ENCODE measurements around the gene BABAM2. TPM values are rescaled to one million over a fixed set of nuclear protein-coding genes. Genes with fewer than 3 reads are reported as not detected.

BABAM2 gene
- polyA plus RNA-seq, 3 donors: 33.2 to 52.8 (median 49.3) TPM

DNA sequence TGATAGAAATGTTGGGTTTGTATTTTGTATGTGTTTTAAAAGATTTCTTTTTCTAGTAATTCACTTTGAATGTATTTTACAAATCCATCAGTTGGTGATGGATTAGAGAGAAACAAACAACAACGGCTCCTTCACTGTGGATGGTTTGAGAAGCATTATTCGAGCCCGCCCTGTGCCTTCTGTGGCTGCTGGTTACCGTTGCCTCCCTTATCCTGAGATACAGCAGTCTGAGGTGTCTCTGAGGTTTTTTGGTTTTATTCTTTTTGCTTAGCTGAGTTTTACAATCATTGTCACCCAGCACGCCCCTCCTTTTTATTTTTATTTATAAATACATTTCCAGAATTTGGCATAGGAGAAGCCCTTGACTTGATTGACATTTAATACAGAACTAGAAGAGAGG is 168.3 kb downstream of the BABAM2 start:
- Mint-ChIP-seq H3K4me3 (no peak overlapping the region), H3K27me3 (ENCODE audit: low read depth in 3 of 3) (no peaks in the 10 kb centered on the region), H3K9me3 (peaks cover 0 to 6% (median 3%) of the 10 kb centered on the region in 7 donors), H3K4me1 (peaks cover 4% of the 10 kb centered on the region), H3K36me3 (peaks cover 14 to 18% of the 10 kb centered on the region in 2 donors), H3K27ac (no peak overlapping the region)
- Histone ChIP-seq H3K4me2 (replicated peaks; ENCODE audit: extremely low read depth, low read length, poor library complexity, severe bottlenecking) (no peak overlapping the region), H3K27me3 (ENCODE audit: control insufficient read depth in 2 of 2, insufficient read depth in 2 of 2, low read length in 2 of 2) (no peaks in the 10 kb centered on the region), H3K9me3 (replicated peaks in 1 of 2; ENCODE audit: control insufficient read depth in 1 of 2, insufficient read depth in 1 of 2, low read length in 2 of 2) (peaks cover 0 to 4% of the 10 kb centered on the region in 2 donors), H3K27ac (ENCODE audit: low read depth in 1 of 2, low read length in 2 of 2) (no peak overlapping the region), H3K4me3 (replicated peaks in 1 of 3; ENCODE audit: low read depth in 2 of 3, low read length in 3 of 3) (no peak overlapping the region), H2AFZ (ENCODE audit: insufficient read depth, low read depth, low read length, poor library complexity, severe bottlenecking) (no peak overlapping the region), H3K36me3 (replicated peaks in 1 of 2; ENCODE audit: control insufficient read depth in 1 of 2, insufficient read depth in 2 of 2, low read length in 2 of 2) (peaks cover 0 to 4% of the 10 kb centered on the region in 2 donors), H4K20me1 (ENCODE audit: insufficient read depth, low read length) (no peaks in the 10 kb centered on the region), H3K79me2 (ENCODE audit: insufficient read depth, low read length) (no peaks in the 10 kb centered on the region), H3K4me1 (ENCODE audit: control insufficient read depth in 1 of 2, insufficient read depth in 2 of 2, low read length in 2 of 2) (no peaks in the 10 kb centered on the region), H3K9ac (ENCODE audit: insufficient read depth, low read length, poor library complexity, severe bottlenecking) (no peak overlapping the region)
- 100% methylated on average over 1 of the region's 5 CpGs for WGBS (ENCODE audit: insufficient coverage)
- intact Hi-C loops (cut with micrococcal nuclease): no loop called here
- DNase-seq: no peak
- TF ChIP-seq, protein P1, sequence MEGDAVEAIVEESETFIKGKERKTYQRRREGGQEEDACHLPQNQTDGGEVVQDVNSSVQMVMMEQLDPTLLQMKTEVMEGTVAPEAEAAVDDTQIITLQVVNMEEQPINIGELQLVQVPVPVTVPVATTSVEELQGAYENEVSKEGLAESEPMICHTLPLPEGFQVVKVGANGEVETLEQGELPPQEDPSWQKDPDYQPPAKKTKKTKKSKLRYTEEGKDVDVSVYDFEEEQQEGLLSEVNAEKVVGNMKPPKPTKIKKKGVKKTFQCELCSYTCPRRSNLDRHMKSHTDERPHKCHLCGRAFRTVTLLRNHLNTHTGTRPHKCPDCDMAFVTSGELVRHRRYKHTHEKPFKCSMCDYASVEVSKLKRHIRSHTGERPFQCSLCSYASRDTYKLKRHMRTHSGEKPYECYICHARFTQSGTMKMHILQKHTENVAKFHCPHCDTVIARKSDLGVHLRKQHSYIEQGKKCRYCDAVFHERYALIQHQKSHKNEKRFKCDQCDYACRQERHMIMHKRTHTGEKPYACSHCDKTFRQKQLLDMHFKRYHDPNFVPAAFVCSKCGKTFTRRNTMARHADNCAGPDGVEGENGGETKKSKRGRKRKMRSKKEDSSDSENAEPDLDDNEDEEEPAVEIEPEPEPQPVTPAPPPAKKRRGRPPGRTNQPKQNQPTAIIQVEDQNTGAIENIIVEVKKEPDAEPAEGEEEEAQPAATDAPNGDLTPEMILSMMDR (IDR thresholded peaks at IDR 0.05): no peak

DNA sequence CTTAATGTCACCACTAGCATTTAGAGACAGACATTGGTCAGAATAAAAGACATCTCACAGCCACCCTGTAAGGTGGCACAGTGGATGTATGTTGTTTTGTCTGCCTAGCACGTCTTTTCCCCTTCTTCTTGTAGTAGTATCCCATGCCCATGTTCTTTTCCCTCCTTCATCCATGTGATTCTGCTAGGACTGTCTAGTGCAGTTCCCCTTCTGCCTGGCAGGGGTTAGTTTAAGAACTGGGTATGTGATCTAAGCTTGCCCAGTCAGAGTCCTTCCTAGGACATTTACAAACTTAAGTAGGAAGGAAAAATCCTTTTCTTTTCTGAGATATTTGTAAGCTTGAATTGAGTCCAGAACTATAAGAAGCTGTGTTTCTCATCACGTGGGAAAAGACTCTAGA is 172.3 kb downstream of the BABAM2 start:
- no peak overlapping the region for H3K4me2 ChIP-seq (replicated peaks; ENCODE audit: extremely low read depth, low read length, poor library complexity, severe bottlenecking)
- H4K20me1 ChIP-seq (ENCODE audit: insufficient read depth, low read length): no peaks in the 10 kb centered on the region
- H3K36me3 ChIP-seq (replicated peaks in 1 of 2; ENCODE audit: control insufficient read depth in 1 of 2, insufficient read depth in 2 of 2, low read length in 2 of 2): peaks cover 0 to 4% of the 10 kb centered on the region in 2 donors
- peaks cover 6 to 7% of the 10 kb centered on the region in 2 donors for H3K4me1 ChIP-seq (ENCODE audit: control insufficient read depth in 1 of 2, insufficient read depth in 2 of 2, low read length in 2 of 2)
- peak overlapping the region in 1 of 7 donors; percentile 6 for H3K27ac Mint-ChIP-seq
- no peak overlapping the region for H3K4me3 Mint-ChIP-seq
- TF ChIP-seq, protein P1 (IDR thresholded peaks at IDR 0.05): peak; percentile 12
- H3K4me3 ChIP-seq (replicated peaks in 1 of 3; ENCODE audit: low read depth in 2 of 3, low read length in 3 of 3): no peak overlapping the region
- peaks cover 0 to 6% (median 2%) of the 10 kb centered on the region in 7 donors for H3K9me3 Mint-ChIP-seq
- intact Hi-C loops (cut with micrococcal nuclease): no loop called here
- no peak overlapping the region for H3K27ac ChIP-seq (ENCODE audit: low read depth in 1 of 2, low read length in 2 of 2)
- H3K79me2 ChIP-seq (ENCODE audit: insufficient read depth, low read length): no peaks in the 10 kb centered on the region
- peaks cover 7 to 13% of the 10 kb centered on the region in 2 donors for H3K36me3 Mint-ChIP-seq
- no peak overlapping the region for H3K9ac ChIP-seq (ENCODE audit: insufficient read depth, low read length, poor library complexity, severe bottlenecking)
- DNase-seq: no peak
- peaks cover 0 to 4% of the 10 kb centered on the region in 2 donors for H3K9me3 ChIP-seq (replicated peaks in 1 of 2; ENCODE audit: control insufficient read depth in 1 of 2, insufficient read depth in 1 of 2, low read length in 2 of 2)
- H2AFZ ChIP-seq (ENCODE audit: insufficient read depth, low read depth, low read length, poor library complexity, severe bottlenecking): no peak overlapping the region
- no CpG with 5 or more reads among the region's 2 CpGs for WGBS (ENCODE audit: insufficient coverage)
- H3K4me1 Mint-ChIP-seq: peaks cover 8% of the 10 kb centered on the region
- H3K27me3 Mint-ChIP-seq (ENCODE audit: low read depth in 3 of 3): peaks cover 0 to 1% (median 0%) of the 10 kb centered on the region in 3 donors
- H3K27me3 ChIP-seq (ENCODE audit: control insufficient read depth in 2 of 2, insufficient read depth in 2 of 2, low read length in 2 of 2): no peaks in the 10 kb centered on the region
